ENCODE data around the gene ZMIZ1.

- TF ChIP-seq ZNF274 (IDR thresholded peaks at IDR 0.05; ENCODE audit: low read length) (no peak), ZNF274 (tag by site-specific recombination; IDR thresholded peaks at IDR 0.05; ENCODE audit: borderline replicate concordance) (no peak), ZNF670 (tag by site-specific recombination; IDR thresholded peaks at IDR 0.05; ENCODE audit: low read depth) (no peak)
These were observed 112.5 kb downstream of the ZMIZ1 start for GRCh38 chr10:79181227-79181626.

Data from HEK293 (cell line).